NT2/D1 (cell line): ENCODE measurements around the gene CDH9.

Experiments
- DNase-seq: peaks from one replicate; pipeline ENCODE4 v3.0.0-alpha.2; 2011; ENCODE audit warnings: low read depth, low spot score
- H3K27me3 ChIP-seq: 2 replicates; pipeline ENCODE4 v1.6.0; 2011; ENCODE audit warnings: mild to moderate bottlenecking; ENCODE audit not compliant: insufficient read length, insufficient read depth
- H3K36me3 ChIP-seq: 2 replicates; pipeline ENCODE4 v1.6.1; 2011; ENCODE audit warnings: mild to moderate bottlenecking, low read length, mixed read lengths; ENCODE audit not compliant: insufficient read depth, insufficient read length
- H3K4me1 ChIP-seq: 2 replicates; pipeline ENCODE4 v1.5.1; 2011; ENCODE audit not compliant: insufficient read depth, insufficient read length
- H3K4me3 ChIP-seq: 2 replicates; pipeline ENCODE4 v1.5.1; 2011; ENCODE audit warnings: low read depth; ENCODE audit not compliant: insufficient read length
- H3K9ac ChIP-seq: 2 replicates; pipeline ENCODE4 v1.6.0; 2011; ENCODE audit warnings: low read depth; ENCODE audit not compliant: insufficient read length
- H3K9me3 ChIP-seq: 2 replicates; pipeline ENCODE4 v1.5.1; 2011; ENCODE audit warnings: mild to moderate bottlenecking, low read length; ENCODE audit not compliant: insufficient read depth
- SUZ12 ChIP-seq: IDR thresholded peaks from 2 replicates; pipeline ENCODE4 v1.6.1; 2011; ENCODE audit not compliant: insufficient read length, insufficient read depth; ENCODE audit errors: extremely low read depth
- YY1 ChIP-seq: IDR thresholded peaks from 2 replicates; pipeline ENCODE4 v1.6.1; 2011; ENCODE audit not compliant: insufficient read length, insufficient read depth
- ZNF274 ChIP-seq: IDR thresholded peaks from 2 replicates; pipeline ENCODE4 v1.6.1; 2011; ENCODE audit warnings: mild to moderate bottlenecking, low read depth, low read length

CDH9 gene

GRCh38 chr5:26893078-26893477 lies 145.3 kb downstream of the CDH9 start:
- Histone ChIP-seq H3K27me3 (no peaks in the 10 kb centered on the region), H3K4me3 (no peak overlapping the region), H3K9me3 (no peaks in the 10 kb centered on the region), H3K4me1 (no peaks in the 10 kb centered on the region), H3K36me3 (no peaks in the 10 kb centered on the region), H3K9ac (no peak overlapping the region)
- TF ChIP-seq YY1 (no peak), ZNF274 (no peak), SUZ12 (no peak)
- no peak for DNase-seq

- no peaks in the 10 kb centered on the region for H3K27me3 ChIP-seq
Measured at GRCh38 chr5:26889815-26890214, 148.6 kb downstream of the CDH9 start.

GRCh38 chr5:26884481-26884880 lies 153.9 kb downstream of the CDH9 start:
- Histone ChIP-seq H3K4me3 (no peak overlapping the region), H3K27me3 (no peaks in the 10 kb centered on the region), H3K4me1 (no peaks in the 10 kb centered on the region), H3K9me3 (no peaks in the 10 kb centered on the region), H3K36me3 (no peaks in the 10 kb centered on the region), H3K9ac (no peak overlapping the region)
- no peak for DNase-seq
- TF ChIP-seq ZNF274: no peak
- TF ChIP-seq SUZ12: no peak

More at GRCh38 chr5:26889815-26890214, 148.6 kb downstream of the CDH9 start:
- Histone ChIP-seq H3K9ac (no peak overlapping the region), H3K4me3 (no peak overlapping the region), H3K9me3 (no peaks in the 10 kb centered on the region), H3K36me3 (no peaks in the 10 kb centered on the region), H3K4me1 (no peaks in the 10 kb centered on the region)
- DNase-seq: no peak
- no peak for TF ChIP-seq ZNF274
- TF ChIP-seq YY1: no peak
- no peak for TF ChIP-seq SUZ12

- TF ChIP-seq YY1 (no peak), SUZ12 (no peak)
- H3K4me1 ChIP-seq: no peaks in the 10 kb centered on the region
- no peak for DNase-seq
- H3K4me3 ChIP-seq: no peak overlapping the region
- H3K27me3 ChIP-seq: no peaks in the 10 kb centered on the region
- H3K36me3 ChIP-seq: no peaks in the 10 kb centered on the region
- H3K9me3 ChIP-seq: no peaks in the 10 kb centered on the region
- no peak overlapping the region for H3K9ac ChIP-seq
Measured at GRCh38 chr5:26883375-26883774, 155.0 kb downstream of the CDH9 start.

- DNase-seq: no peak
- Histone ChIP-seq H3K9me3 (no peaks in the 10 kb centered on the region), H3K4me1 (no peaks in the 10 kb centered on the region), H3K9ac (no peak overlapping the region), H3K36me3 (no peaks in the 10 kb centered on the region), H3K4me3 (no peak overlapping the region), H3K27me3 (no peaks in the 10 kb centered on the region)
- TF ChIP-seq ZNF274 (no peak), SUZ12 (no peak), YY1 (no peak)
Measured at GRCh38 chr5:26881901-26882300, 156.5 kb downstream of the CDH9 start.

GRCh38 chr5:26877154-26877553 lies 161.2 kb downstream of the CDH9 start:
- H3K27me3 ChIP-seq: no peaks in the 10 kb centered on the region
- no peaks in the 10 kb centered on the region for H3K36me3 ChIP-seq
- no peaks in the 10 kb centered on the region for H3K9me3 ChIP-seq
- DNase-seq: no peak
- no peak overlapping the region for H3K9ac ChIP-seq
- no peaks in the 10 kb centered on the region for H3K4me1 ChIP-seq
- TF ChIP-seq ZNF274: no peak
- TF ChIP-seq SUZ12: no peak
- no peak for TF ChIP-seq YY1
- H3K4me3 ChIP-seq: no peak overlapping the region

- H3K9ac ChIP-seq: no peak overlapping the region
- TF ChIP-seq SUZ12 (no peak), YY1 (no peak)
- no peaks in the 10 kb centered on the region for H3K4me1 ChIP-seq
- H3K36me3 ChIP-seq: no peaks in the 10 kb centered on the region
- no peaks in the 10 kb centered on the region for H3K9me3 ChIP-seq
- no peaks in the 10 kb centered on the region for H3K27me3 ChIP-seq
- DNase-seq: no peak
- no peak overlapping the region for H3K4me3 ChIP-seq
Measured at GRCh38 chr5:26872337-26872736, 166.0 kb downstream of the CDH9 start.

- TF ChIP-seq SUZ12: no peak
- no peak for TF ChIP-seq YY1
- H3K36me3 ChIP-seq: no peaks in the 10 kb centered on the region
- DNase-seq: no peak
Measured at GRCh38 chr5:26869781-26870180, 168.6 kb downstream of the CDH9 start.

More at GRCh38 chr5:26869781-26870180, 168.6 kb downstream of the CDH9 start:
- Histone ChIP-seq H3K27me3 (no peaks in the 10 kb centered on the region), H3K4me1 (no peaks in the 10 kb centered on the region), H3K4me3 (no peak overlapping the region), H3K9ac (no peak overlapping the region), H3K9me3 (no peaks in the 10 kb centered on the region)
